GM19455 (cell line): ENCODE data around the gene MBTPS1.

Source experiments
- ATAC-seq: cut with Tn5 transposase; IDR thresholded peaks from one replicate; pipeline ENCODE4 v1.9.1; 2021; ENCODE audit not compliant: unreplicated experiment

The MBTPS1 gene

DNA sequence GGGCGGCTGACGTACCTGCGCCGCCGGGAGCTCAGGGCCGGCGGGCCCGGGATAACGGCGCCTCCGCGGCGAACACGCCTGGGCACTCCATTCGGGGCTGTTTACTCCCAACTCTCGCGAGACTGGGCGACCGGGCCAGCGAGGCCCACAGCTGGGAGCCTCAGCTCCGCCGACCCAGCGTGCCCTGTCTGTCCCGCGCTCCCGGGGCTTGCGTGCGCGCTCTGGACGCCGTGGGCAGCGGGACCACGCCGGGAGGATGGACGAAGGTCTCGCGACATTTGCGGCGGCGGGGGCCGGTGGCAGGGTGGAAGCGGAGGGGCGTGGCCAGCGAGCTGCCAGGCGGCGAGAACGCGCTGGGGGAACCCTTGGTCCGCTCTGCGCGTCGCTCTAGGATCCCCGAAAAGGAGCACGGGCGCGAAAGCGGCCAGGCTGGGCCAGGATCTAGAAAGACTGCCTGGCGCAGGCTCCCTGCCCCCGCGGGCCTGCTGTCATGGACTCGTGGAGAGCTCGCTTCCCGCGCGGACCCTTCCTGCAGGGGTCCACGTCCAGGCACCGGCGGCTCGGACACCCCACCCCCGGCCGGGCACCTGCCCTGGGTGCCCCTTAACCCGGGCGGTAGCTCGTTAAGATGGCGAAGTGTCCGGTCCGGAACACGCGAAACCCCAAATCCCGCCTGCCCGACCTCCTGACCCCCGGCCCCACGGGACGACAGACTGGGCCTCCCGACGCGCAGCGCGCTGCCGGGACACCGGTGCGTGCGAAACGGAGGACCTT, at the start of gene MBTPS1:
Gene MBTPS1, minus strand, starts transcription at position 223 of the 774 bp plus-strand sequence. CDS start 15,159 bp downstream, outside the sequence.
- peak; percentile 88 for ATAC-seq

GRCh38 chr16:84165746-84166145, 49.0 kb upstream of the MBTPS1 start:
- no peak for ATAC-seq

DNA sequence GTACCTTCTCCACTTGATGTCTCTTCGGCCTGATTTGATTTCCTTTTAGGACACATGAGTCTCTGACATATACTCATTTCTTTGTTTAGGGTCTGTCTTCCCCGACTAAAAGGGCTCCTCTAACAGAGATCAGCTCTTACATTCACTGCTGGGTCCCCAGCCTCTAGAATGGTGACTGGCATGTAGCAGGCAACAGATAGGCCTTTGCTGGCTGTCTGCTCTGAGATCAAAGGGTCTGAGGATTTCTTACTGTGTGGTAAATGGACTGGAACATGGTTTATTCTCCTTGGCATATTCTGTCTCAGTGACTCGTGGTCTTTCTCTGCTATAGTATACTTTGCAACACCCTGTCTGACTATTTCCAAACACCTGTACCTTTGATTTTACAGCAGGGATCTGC, 45.1 kb upstream of the MBTPS1 start:
- ATAC-seq = no peak

GRCh38 chr16:84161037-84161436, 44.3 kb upstream of the MBTPS1 start:
- no peak for ATAC-seq

DNA sequence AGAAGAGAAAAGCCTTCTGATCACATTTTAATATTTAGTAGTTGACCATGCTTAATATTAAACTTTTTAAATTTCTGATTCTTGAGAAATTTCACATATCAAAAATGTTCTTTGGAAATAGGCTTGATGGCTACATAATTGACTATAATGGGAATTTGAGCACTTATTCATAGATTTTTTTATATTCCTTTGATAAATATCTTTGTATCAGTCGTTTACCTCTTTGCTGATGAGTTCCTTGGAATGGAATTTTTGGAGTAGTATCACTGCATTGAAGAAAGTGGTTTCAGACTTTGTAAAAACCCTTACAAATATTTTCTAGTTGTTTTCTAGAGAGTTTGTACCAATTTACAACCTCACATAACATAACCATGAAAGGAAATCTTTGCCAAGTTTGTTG, 43.1 kb upstream of the MBTPS1 start:
- no peak for ATAC-seq

DNA sequence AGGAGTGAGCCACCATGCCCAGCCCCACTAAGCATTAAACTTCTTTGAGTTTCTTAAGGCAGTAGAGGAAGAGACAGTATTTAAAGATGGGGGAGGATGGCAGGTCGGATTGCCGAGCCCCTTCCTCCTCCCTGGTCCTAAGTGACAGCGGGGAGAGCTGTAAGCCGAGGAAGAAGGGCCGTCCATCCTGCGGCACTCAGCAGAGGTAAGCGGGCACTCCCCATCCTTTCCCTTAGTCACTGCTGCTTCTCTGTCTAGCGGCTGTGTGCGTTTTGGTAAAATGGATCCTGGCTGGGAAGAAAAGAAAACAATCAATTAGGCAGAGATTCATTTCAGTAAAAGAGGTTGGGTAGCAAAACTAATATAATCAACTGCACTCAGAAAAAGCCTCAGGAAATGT, 42.3 kb upstream of the MBTPS1 start:
- no peak for ATAC-seq

GRCh38 chr16:84156342-84156784, 39.6 kb upstream of the MBTPS1 start:
- ATAC-seq = no peak

DNA sequence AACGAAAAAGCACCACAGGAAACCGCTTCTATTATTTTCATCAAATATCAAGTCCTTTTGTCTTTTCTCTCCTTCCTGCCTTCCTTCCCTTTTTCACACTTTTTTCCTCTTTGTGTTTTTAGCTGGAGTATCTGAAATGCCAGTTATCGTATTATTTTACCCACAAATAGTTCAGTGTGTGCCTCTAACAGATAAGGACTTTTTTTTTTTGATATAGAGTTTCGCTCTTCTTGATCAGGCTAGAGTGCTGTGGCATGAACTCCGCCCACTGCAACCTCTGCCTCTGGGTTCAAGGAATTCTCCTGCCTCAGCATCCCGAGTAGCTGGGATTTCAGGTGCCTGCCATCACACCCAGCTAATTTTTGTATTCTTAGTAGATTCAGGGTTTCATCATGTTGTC, 39.0 kb upstream of the MBTPS1 start:
- ATAC-seq = no peak

DNA sequence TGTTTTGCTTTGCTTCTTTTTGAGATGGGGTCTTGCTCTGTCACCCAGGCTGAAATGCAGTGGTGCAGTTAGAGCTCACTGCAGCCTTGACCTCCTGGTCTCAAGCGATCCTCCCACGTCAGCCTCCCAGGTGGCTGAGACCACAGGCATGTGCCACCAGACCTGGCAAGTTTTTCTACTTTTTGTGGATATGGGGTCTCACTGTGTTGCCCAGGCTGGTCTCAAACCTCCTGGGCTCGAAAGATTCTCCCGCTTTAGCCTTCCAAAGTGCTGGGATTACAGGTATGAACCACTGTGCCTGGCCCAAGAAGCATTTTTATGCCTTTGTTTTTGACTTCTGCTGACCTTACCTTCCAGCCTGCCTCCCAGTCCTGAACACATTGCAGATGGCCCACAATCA, 38.5 kb upstream of the MBTPS1 start:
- no peak for ATAC-seq

- no peak for ATAC-seq
Measured at GRCh38 chr16:84153660-84154214, 37.0 kb upstream of the MBTPS1 start.

- no peak for ATAC-seq
Measured at GRCh38 chr16:84150926-84151325, 34.2 kb upstream of the MBTPS1 start.

DNA sequence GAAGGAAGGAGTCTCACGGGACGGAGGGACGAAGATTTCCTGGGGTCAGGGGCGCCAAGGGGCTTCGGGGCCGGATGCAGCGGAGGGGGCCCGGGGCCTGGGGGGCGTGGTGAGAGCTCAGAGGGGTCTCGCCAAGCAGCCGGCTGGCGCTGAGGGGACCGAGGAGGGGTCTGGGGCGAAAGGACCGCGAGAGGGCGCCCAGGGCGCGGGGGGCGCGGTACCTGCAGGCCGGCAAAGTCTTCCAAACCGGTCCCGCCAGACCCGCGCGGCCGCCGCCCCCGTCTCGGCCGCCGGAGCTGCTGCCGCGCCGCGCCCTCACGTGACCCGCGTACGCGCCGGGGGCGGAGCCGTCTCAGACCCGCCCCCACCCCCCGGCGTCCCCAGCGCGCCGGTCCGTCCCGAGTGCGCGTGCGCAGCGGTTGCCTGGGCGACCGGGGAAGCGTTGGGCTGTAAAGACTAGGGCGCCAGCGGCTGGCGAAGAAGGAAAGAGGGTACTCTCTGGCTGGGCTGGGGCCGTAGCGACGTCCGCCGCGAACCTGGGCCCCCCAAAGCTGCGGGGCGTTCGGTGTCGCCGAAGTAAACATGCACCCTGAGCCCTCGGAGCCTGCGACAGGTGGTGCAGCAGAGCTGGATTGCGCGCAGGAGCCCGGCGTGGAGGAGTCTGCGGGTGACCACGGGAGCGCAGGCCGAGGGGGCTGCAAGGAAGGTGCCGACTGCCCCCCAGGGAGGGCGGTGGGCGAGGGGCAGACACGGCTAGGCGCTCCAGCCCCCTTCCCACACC, 28.3 kb upstream of the MBTPS1 start, which contains the start of the genes DNAAF1 and HSDL1:
Gene DNAAF1, plus strand, starts transcription at position 450 of the 781 bp plus-strand sequence. Its CDS starts 133 bp downstream, at position 583.
Gene HSDL1, minus strand, starts transcription at position 319 of the 781 bp plus-strand sequence. CDS start 13,856 bp downstream, outside the sequence.
- peak; percentile 76 for ATAC-seq

- no peak for ATAC-seq
Measured at GRCh38 chr16:84144209-84144858, 27.6 kb upstream of the MBTPS1 start.

DNA sequence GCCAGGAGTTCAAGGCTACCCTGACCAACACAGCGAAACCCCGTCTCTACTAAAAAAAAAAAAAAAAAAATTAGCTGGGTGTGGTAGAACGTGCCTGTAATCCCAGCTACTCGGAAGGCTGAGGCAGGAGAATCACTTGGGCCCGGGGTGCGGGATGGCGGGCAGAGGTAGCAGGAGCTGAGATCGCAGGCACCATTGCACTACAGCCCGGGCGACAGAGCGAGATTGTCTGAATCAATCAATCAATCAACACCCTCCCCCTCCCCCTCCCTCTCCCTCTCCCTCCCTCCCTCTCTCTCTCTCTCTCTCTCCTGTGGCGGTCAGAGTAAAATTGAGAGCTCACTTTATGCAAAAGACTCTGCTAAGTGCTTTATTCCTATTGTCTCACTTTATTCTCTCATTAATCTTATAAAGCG, 27.1 kb upstream of the MBTPS1 start:
- no peak for ATAC-seq

DNA sequence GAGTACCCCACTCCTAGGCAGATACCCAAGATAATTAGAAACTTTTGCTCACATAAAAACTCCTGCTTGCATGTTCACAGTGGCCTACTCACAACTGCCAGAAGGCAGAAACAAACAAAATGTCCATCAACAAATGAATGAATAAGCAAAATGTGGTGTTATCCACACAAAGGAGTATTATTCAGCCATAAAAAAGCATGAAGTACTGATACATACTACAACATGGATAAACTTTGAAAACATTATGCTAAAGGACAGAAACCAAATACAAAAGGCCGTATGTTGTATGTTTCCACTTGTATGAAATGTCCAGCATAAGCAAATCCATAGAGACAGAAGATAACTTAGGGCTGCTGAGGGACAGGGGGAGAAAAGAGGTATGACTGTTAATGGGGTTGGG, 26.3 kb upstream of the MBTPS1 start:
- no peak for ATAC-seq

GRCh38 chr16:84141143-84141670, 24.5 kb upstream of the MBTPS1 start:
- no peak for ATAC-seq

DNA sequence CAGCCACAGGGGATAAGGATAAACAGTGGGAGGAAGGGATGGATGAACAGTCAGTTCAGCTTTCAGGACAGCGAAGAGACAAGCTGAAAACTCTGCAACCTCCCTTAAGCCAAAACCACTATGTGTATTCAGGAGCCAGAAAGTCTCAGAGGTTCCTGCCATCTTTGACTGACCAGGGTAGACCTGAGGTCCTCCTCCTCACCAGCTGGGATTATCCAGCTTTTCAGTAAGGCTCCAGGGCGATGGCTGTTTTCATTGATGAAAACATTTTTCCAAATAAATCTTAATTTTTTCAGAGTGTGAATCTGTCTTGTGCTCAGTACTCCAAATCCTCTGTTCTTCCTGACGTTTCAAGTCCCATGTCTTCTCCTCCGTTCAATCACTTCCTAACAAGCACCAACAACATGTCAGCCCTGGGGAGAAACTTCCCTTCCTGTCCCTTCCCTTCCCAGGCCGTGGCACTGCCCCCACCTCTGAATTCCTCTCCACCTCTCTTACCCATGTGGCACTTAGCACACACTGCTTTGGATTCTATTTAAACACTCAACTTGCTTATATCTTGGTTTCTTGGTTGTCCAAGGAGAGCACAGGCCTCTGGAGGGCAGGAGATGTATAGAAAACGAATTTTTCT, 23.0 kb upstream of the MBTPS1 start:
- no peak for ATAC-seq

- no peak for ATAC-seq
Measured at GRCh38 chr16:84138824-84139627, 22.3 kb upstream of the MBTPS1 start.

DNA sequence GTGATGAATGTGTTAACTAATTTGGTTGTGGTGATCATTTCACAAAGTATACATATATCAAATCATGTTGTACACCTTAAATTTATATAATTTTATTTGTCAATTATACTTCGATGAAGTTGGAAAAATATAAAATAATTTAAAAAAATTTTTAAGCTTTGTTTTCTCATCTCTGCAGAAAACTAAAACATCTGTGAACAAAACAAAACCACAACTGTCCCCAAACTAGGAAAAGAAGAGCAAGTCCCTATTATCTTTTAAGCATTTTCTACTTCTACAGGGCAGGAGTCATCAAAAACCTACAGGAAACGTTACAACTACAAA, 21.7 kb upstream of the MBTPS1 start:
- no peak for ATAC-seq
